NCI-H2171 treated with DMSO at 0.1 percent for 48 hours (cell line): ENCODE results near the gene IMP3.

ENCODE experiments used
- DNase-seq: peaks from one replicate; lab custom pipeline; 2025; lab: John Stamatoyannopoulos, UW

The IMP3 gene

DNA sequence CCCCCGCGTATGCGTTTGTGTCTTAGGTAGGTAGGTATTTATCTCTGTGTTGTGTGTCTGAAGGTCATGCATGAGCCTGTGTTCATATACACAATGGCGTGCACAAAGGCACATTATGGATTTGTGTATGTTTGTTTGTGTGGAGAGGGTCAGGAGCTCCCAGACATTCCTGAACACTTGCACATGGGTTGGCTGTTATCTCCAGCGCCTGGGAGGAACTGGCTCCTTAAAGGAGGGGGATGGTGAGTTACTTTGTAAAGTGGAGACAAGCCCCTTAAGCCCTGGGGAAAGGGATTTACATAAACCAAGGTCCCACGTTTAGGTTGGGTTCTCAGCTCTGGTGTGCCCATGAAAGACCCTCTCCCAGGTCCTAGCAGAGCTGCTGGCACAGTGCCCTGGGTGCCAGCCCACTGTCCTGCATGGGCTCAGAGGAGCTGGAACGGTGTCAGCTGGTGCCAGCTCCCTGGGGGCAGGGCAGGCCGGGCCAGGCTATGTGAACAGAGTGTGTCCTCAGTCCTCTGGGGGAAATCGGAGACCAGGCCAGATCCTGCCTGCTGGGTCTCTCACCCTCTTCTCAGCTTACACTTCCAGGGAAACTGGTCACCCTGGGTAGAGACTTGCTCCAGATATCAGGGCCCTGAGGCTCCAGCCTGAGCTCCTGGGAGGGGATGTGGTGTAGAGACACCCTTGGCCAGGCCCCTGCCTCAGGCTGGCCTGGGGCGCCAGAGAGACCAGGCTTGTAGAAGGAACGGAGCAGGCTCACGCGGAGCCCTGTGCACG, 32.8 kb upstream of the IMP3 start:
- no peak for DNase-seq

DNA sequence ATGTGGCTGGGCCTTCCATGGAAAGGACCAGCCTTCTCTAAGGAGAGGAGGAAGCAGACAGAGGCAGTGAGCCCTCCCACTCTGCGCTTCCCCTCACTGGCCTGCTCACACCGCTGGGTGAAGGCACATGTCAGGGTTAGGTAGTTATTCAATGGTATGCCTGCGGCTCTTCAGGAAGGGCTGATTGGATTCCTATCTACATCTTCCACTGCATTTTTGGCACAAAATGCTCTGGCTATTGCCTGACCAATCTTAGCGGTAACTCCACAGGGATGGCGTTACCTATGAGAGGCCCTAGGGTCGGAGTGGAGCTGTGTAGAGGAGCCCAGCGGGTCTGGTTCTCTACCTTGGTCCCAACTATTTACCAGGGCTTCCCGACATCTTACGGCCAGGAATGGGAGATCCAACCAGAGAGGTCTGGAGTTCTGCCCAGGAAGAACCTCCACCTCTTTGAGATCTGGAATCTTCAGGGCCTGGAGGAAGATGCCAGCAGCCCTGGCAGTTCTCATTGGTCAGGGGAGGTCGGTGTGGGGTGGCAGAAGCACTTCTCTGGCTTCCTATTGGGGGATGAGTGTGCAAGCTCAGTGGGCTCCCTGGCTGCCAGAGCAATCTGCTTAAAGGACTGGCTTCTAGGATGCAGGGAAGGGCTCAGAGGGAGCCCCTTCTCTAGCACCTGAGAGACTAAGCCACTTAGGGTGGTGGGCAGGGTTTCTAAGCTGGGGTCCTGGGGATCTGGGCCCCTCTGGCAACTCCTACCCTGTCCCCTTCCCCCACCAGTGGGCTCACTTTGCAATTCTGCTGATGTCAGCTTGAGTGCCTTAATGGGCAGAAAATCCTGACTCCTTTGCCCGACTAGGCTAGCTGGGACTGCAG, 31.9 kb upstream of the IMP3 start:
- no peak for DNase-seq

DNA sequence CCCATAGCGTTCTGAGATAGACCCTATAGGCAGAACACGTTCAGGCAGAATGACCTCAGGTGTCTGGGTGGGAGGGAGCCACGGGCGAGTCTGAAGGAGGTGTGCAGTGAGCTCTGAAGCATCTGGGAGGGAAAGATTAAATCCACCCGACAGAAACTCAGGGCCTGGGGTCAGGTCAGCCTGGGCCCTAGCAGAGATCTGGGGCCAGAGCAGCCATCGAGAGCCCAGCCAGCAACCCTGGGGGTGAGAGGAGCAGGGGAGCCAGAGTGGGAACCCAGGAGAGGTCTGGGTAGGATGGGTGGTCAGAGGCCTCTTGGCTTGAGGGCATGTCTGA, 29.8 kb upstream of the IMP3 start:
- no peak for DNase-seq

DNA sequence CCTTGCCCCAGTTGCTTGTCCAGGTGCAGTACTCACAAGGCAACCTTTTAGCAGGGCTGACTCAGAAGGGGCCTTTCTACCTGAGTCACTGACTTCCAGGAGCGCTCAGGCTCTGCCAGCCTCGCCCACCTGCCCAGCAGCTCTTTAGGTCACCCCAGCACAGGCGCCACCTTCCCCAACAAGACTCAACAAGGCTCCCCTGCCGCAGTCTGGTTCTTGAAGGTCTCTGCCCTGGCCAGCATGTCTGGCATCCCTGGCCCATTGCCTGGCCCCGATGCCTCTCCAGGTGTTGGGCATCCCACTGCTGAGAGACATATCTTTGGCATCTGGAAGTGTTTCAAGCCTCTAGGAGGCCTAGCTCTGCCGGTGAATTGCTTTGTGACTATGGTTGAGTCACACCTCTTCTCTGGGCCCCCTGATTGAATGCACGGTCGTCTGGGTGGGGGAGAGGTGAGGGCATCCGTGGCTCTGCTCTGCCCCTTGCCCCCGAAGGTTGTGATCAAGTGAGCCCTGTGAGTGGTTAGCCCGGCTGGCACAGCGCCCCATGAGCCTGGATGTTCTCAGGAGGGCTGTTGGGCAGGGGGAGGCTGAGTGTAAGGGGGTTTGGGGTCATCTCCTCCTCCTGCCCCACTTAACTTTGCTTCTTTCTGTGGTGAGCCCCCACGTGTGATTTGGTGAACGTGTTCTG, 29.3 kb upstream of the IMP3 start:
- no peak for DNase-seq

DNA sequence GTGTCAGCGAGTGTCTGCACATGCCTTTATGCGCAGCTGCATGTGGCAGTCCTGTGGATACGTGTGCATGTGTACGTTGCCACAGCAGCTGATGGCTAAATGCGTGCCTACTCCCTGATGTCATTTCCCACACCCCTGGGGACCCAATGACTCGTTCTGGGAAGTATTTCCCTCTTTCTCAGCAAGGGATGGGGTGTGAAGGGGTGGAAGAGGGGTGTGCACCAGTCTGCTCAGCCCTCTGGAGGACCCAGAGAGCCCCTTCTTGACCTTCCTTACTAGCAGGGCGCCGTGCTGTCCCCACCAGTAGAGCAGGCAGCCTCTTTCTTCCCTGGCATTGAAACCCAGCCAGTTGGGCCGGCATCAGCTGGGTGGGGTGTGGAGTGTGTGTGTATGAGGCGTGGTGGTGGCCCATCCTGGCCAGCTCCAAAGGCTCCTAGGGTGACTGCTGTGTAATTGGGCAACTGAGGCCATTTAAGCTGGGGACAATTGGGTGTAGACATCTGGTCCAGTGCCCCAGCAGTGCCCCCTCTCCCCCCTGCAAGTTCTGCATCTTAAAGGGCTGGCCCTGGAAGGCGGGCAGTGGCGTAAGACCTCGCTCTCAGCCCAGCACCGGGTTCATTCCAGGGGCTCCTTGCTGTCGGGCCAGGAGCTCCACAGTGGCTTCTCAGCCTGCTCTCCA, 26.9 kb upstream of the IMP3 start:
- DNase-seq = peak; percentile 11

- DNase-seq = no peak
These were observed 24.0 kb upstream of the IMP3 start for GRCh38 chr15:75663931-75664421.

- peak; percentile 19 for DNase-seq
These were observed 22.9 kb upstream of the IMP3 start for GRCh38 chr15:75662823-75663519.

DNA sequence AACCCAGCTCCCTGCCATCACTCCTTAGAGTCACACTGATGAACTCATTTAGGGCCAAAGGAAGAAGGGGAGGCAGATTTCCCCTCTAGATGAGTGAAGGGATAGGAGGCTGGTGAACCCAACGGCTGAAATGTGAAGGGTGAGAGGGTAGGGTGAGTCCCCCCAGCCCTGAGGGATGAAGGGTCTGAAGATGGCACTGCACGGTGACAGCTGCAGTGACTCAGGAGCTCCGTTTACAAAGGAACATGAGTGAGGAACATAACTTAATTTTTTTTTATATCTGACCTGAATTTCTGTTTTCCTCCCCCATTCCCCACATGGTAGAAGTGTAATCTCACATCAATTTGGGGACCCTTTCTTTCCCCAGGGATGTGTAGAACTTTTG, 21.7 kb upstream of the IMP3 start:
- DNase-seq = no peak

DNA sequence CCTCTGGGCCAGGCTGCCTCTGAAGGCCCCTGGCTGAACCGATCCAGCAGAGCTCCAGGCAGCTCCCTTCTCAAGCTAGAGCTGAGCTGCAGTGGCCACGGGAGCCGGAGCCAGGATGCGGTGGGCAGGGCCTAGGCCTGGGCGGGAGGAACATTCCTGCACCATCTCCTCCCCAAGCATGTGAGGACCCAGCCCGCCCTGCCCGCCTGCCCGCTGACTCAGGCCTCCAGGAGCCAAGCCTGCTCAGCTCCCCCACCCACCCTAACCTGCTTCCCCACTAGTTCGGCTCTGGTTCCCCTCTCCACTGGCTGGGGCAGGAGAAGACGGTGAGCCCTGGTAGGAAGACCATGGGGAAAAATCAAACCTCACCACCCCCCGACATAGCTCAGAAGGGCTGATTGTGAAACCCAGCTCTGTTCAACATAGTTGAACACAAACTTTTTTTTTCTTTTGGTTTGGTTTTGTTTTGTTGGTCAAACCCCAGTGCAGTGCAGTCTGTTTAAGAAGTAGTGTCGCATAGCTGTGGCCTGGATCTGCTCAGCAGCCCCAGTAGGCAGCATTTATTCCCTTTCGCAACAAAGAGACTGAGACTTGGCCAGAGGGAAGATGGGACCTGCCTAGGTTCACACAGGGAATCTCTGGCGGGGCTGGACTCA, 21.2 kb upstream of the IMP3 start:
- DNase-seq = no peak

GRCh38 chr15:75659928-75660645, 20.1 kb upstream of the IMP3 start:
- peak; percentile 77 for DNase-seq

DNA sequence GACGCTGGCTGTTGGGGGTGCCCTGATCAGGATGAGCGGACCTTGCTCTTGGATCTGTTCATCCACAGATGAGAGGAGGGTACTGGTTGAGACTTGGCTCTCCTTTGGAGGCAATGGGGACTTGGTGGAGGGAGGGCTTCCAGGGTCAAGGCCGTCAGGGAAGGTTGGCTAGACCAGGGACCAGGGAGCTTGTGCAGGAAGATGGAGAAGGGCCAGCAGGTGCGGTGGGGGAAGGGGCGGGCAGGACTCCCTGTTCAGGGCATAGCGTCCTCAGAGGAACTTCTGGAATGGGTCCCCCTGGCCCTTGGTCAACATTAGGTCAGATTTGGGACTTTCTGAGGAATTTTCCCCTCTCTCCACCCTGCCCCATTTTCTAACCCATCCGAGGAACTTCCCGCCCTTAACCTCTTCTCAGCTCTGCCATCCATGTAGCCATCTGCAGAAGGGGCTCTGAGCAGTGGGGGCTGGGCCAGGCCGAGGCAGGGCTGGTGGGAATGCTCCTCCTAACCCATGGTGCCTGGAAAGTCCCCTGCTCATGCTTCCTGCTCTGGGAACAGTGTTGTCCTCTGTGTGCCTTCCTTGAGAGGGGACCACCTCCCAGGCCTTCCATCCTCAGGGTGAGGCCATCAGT, 19.2 kb upstream of the IMP3 start:
- no peak for DNase-seq

- no peak for DNase-seq
These were observed 16.8 kb upstream of the IMP3 start for GRCh38 chr15:75656813-75657212.

GRCh38 chr15:75656331-75656730, 16.3 kb upstream of the IMP3 start:
- no peak for DNase-seq

GRCh38 chr15:75655931-75656330, 15.9 kb upstream of the IMP3 start:
- DNase-seq = peak; percentile 98

DNA sequence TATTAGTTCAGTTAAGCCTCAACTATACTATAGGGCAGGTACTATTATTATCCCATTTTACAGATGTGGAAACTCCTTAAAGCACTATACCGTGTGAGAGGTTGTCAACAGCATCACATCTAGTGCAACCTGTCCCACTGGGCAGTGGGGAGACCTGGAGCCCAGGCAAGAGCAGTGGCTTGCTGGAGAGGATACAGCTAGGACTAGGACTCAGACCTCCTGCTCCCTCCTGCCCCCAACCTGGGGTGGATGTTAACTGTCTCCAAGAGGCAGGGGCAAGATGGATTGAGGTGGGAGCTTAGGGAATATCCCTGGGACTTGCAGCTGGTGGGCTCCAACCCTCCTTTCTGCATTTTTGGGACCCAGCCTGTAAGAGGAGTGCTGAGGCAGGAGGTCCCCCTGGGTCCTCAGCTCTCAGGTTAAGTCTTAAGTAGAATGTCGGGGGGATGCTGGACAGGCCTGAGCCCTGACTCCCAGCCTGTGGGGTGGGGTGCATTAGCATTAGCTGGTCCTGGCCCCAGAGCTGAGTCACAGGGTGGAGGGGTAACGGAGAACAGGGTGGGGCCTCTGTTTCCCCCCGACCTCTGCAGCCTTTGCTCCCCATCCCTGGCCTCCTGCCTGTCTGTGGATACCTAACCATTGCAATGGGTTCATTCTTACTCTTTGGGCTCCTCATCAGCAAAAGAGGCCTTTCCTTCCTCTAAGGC, 14.3 kb upstream of the IMP3 start:
- DNase-seq = no peak

DNA sequence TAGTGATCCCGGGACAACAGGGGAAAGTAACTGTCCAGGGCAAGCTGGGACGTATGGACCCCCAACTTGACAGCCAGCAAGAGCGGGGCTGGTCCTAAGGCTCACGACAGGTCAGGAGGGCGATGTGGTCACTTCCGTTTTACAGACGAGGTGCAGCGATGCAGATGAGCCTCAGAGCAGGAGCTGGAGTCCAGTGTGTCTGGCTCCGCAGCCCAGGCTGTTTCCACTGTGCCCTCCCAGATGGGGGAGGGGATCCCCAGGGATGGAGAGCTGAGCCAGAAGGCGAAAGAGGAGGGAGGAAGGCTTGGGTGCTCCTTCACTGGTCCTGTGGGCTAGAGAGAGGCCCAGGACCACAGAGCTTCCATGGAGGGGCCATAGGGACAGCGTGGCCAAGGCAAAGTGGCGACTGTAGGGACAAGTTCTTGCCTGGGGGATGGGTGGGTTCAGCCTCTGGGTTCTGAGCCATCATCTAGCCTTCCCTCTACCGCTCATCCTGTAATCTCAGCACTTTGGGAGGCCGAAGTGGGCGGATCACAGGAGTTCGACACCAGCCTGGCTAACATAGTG, 13.4 kb upstream of the IMP3 start:
- no peak for DNase-seq

GRCh38 chr15:75651810-75652543, 12.0 kb upstream of the IMP3 start:
- DNase-seq = no peak
